ENCODE data around the gene GTF2IRD2.
"Not testable (repeated sequence)": the region's sequence is repeated elsewhere in the genome, so short reads cannot be mapped to it uniquely, and the experiment has no call there.

GTF2IRD2 gene

DNA sequence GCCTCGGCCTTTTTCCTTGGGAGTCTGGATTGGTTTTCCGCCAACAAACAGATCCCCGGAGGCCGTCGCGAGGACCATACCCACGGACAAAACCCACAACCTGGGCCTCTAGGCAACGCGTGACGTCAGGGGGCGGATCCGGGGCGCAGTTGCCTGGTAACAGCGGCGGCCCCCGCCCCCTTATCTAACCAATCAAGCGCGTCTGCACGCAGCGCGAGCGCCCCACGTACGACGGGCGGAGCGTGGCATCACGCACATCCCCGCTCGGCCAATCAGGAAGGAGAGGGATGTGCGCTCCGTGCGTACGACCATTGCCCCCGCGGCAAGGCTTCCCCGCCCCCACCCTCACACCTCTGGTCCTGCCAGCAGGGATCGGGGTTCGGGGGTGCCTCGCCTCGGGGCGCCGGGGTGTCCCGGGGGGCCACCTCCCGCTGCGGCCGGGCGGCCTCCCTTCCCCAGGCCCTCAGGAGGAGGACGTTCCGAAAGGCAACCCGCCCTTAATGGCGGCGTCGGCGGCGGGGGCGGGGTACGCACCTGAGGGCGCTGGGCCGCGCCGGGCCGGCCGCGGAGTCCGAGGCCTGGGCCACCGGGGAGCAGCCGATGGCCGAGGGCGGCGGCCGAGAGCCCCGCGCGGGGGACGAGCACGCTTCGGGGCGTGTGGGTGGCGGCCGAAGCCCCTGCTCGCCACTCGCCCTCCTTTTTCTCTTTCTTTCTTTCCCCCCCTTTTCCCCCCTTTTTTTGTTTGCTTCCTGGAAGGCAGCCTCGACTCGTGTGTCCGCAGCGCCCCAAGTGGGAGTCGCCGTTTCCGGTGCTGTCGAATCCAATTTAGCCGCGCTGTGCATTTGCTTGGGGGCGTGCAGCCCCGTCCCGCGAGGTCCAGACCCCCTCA is at the start of gene GTF2IRD2:
GTF2IRD2 (minus strand) TSS at position 773 of the 889 bp plus-strand sequence. CDS start 15,227 bp downstream, outside the sequence.
- not testable (repeated sequence) for H3K4me3 ChIP-seq (IDR thresholded peaks at IDR 0.05; ENCODE audit: insufficient read depth, low read depth, low read length); H3K9ac ChIP-seq

DNA sequence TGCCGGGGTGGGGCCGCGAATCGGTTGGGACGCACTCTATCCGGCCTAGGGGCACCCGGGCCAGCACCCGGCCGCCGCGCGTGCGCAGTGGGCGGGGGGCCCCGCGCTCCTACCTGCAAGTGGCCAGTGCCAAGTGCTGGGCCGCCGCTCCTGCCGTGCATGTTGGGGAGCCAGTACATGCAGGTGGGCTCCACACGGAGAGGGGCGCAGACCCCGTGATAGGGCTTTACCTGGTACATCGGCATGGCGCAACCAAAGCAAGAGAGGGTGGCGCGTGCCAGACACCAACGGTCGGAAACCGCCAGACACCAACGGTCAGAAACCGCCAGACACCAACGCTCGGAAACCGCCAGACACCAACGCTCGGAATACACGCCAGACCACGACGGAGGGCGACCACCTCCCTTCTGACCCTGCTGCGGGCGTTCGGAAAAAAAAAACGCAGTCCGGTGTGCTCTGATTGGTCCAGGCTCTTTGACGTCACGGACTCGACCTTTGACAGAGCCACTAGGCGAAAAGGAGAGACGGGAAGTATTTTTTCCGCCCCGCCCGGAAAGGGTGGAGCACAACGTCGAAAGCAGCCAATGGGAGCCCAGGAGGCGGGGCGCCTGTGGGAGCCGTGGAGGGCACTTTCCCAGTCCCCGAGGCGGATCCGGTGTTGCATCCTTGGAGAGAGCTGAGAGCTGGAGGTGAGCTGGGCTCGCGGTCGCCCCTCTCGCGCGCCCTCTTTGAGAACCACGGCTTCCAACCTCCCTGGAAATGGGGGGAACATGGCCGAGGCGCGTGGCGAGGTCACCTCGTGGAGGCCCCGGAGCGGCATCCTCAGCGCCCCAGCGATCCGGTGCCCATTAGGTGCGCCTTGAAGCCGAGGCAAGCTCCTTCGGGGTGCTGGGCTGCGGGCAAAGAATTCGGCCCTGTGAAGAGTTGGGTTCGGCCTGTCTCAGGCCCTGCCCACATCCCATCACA is 39.0 kb upstream of the GTF2IRD2 start:
- not testable (repeated sequence) for H3K4me3 ChIP-seq (IDR thresholded peaks at IDR 0.05; ENCODE audit: insufficient read depth, low read depth, low read length); H3K4me1 ChIP-seq (ENCODE audit: low read depth, poor library complexity, severe bottlenecking); H3K36me3 ChIP-seq (ENCODE audit: insufficient read depth); H3K27me3 ChIP-seq (ENCODE audit: insufficient read depth, low read depth); H4K20me1 ChIP-seq (ENCODE audit: insufficient read depth); H3K79me2 ChIP-seq (ENCODE audit: insufficient read depth, low read depth); H2AFZ ChIP-seq (ENCODE audit: low read depth); H3K4me2 ChIP-seq
- H3K27ac ChIP-seq = peak overlapping the region; percentile 72
- H3K9ac ChIP-seq = peak overlapping the region; percentile 65

More for the DNA sequence above, at the start of gene GTF2IRD2:
- H3K4me1 ChIP-seq (ENCODE audit: low read depth, poor library complexity, severe bottlenecking); H4K20me1 ChIP-seq (ENCODE audit: insufficient read depth); H3K79me2 ChIP-seq (ENCODE audit: insufficient read depth, low read depth); H2AFZ ChIP-seq (ENCODE audit: low read depth); H3K27me3 ChIP-seq (ENCODE audit: insufficient read depth, low read depth); H3K27ac ChIP-seq; H3K4me2 ChIP-seq; H3K36me3 ChIP-seq (ENCODE audit: insufficient read depth): not testable (repeated sequence)

DNA sequence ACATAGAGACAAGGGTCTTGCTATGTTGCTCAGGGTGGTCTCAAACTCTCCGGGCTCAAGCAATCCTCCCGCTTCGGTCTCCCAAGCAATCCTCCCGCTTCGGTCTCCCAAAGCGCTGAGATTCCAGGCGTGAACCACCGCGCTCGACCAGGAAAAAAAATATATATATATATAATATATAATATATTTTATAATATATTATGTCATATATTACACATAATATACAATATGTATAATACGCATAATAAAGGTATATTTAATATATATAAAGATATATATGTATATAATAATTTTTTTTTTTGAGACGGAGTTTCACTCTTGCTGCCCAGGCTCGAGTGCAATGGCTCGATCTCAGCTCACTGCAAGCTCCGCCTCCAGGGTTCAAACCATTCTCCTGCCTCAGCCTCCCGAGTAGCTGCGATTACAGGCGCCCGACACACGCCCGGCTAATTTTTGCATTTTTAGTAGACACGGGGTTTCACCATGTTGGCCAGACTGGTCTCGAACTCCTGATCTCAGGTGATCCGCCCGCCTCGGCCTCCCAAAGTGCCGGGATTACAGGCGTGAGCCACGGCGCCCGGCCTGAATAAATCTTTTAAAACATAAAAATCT is 38.2 kb upstream of the GTF2IRD2 start:
- H2AFZ ChIP-seq (ENCODE audit: low read depth); H4K20me1 ChIP-seq (ENCODE audit: insufficient read depth); H3K27me3 ChIP-seq (ENCODE audit: insufficient read depth, low read depth); H3K36me3 ChIP-seq (ENCODE audit: insufficient read depth); H3K4me2 ChIP-seq; H3K4me1 ChIP-seq (ENCODE audit: low read depth, poor library complexity, severe bottlenecking); H3K27ac ChIP-seq; H3K4me3 ChIP-seq (IDR thresholded peaks at IDR 0.05; ENCODE audit: insufficient read depth, low read depth, low read length); H3K79me2 ChIP-seq (ENCODE audit: insufficient read depth, low read depth); H3K9ac ChIP-seq: not testable (repeated sequence)

DNA sequence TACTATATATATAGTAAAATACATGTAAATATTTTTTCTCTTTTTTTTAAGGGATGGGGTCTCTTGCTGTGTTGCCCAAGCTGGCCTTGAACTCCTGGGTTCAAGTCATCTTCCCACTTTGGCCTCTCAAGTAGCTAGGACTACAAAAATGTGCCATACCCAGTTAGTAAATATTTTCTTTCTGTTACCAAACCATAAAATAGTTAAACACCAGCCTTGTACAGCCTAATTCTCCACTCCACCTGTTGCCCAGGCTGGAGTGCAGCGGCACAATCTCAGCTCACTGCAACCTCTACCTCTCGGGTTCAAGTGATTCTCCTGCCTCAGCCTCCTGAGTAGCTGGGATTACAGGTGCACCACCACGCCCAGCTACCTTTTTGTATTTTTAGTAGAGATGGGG is 33.9 kb upstream of the GTF2IRD2 start:
- H3K79me2 ChIP-seq (ENCODE audit: insufficient read depth, low read depth); H3K27ac ChIP-seq; H3K27me3 ChIP-seq (ENCODE audit: insufficient read depth, low read depth); H3K9ac ChIP-seq; H3K4me2 ChIP-seq; H3K4me3 ChIP-seq (IDR thresholded peaks at IDR 0.05; ENCODE audit: insufficient read depth, low read depth, low read length); H3K36me3 ChIP-seq (ENCODE audit: insufficient read depth); H3K4me1 ChIP-seq (ENCODE audit: low read depth, poor library complexity, severe bottlenecking); H4K20me1 ChIP-seq (ENCODE audit: insufficient read depth); H2AFZ ChIP-seq (ENCODE audit: low read depth): not testable (repeated sequence)

DNA sequence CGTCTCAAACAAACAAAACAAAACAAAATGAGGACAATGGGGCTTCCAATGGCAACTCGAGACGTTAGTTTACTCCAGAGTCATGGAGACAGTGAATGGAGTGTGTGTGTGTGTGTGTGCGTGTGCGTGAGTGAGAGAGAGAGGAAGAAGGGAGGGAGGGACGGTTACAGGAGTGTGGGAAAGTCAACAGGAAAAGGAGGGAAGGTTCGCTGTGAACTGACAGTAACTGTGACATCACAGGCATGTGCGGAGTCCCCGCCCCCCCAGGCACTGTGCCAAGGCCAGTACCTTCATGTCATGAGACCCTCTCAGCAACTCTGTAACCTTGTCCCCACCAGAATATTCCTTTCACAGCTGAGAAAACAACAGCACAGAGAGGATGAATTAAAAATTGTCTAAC is 30.7 kb upstream of the GTF2IRD2 start:
- H3K36me3 ChIP-seq (ENCODE audit: insufficient read depth); H3K9ac ChIP-seq; H3K4me3 ChIP-seq (IDR thresholded peaks at IDR 0.05; ENCODE audit: insufficient read depth, low read depth, low read length); H3K27ac ChIP-seq; H3K79me2 ChIP-seq (ENCODE audit: insufficient read depth, low read depth); H3K4me2 ChIP-seq; H2AFZ ChIP-seq (ENCODE audit: low read depth); H3K27me3 ChIP-seq (ENCODE audit: insufficient read depth, low read depth); H3K4me1 ChIP-seq (ENCODE audit: low read depth, poor library complexity, severe bottlenecking); H4K20me1 ChIP-seq (ENCODE audit: insufficient read depth): not testable (repeated sequence)

DNA sequence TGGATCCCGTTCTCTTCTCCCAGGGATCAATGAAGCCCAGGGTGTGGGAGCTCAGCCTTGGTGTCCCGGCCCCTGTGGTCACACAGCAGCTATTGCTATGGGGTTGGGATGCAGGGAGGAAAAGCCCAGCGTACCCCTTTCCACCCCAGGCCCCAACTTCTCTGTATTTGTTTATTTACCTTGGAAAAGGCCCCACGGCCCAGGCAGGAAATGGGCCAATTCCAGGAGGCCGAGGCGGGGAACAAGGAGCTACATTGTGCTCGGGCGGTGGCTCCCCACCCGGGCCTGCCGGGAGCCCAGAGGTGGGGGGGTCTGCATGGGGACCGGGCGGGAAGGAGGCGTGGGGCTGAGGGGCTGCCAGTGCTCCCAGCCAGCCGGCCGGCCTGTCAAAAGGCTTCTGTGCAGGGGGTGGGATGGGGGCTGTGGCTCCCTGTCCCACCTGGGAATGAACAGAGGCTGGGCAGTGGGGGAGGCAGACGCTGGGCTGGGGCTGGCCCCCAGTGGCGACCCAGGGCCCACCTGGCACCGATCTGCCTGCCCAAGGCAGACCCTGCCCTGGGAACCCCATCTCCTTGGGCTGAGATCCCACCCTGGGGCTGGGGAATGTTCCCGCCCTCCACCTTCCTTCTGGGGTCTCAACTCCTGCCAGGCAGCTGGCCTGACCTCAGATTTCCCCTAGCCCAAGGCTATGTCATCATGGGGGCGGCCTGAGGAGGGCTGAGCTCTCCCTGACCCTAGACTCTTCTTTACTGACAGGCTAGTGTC is 23.5 kb upstream of the GTF2IRD2 start:
- not testable (repeated sequence) for H3K4me1 ChIP-seq (ENCODE audit: low read depth, poor library complexity, severe bottlenecking); H2AFZ ChIP-seq (ENCODE audit: low read depth); H3K27ac ChIP-seq; H3K36me3 ChIP-seq (ENCODE audit: insufficient read depth); H3K4me2 ChIP-seq; H3K79me2 ChIP-seq (ENCODE audit: insufficient read depth, low read depth); H3K9ac ChIP-seq; H3K4me3 ChIP-seq (IDR thresholded peaks at IDR 0.05; ENCODE audit: insufficient read depth, low read depth, low read length); H3K27me3 ChIP-seq (ENCODE audit: insufficient read depth, low read depth); H4K20me1 ChIP-seq (ENCODE audit: insufficient read depth)

DNA sequence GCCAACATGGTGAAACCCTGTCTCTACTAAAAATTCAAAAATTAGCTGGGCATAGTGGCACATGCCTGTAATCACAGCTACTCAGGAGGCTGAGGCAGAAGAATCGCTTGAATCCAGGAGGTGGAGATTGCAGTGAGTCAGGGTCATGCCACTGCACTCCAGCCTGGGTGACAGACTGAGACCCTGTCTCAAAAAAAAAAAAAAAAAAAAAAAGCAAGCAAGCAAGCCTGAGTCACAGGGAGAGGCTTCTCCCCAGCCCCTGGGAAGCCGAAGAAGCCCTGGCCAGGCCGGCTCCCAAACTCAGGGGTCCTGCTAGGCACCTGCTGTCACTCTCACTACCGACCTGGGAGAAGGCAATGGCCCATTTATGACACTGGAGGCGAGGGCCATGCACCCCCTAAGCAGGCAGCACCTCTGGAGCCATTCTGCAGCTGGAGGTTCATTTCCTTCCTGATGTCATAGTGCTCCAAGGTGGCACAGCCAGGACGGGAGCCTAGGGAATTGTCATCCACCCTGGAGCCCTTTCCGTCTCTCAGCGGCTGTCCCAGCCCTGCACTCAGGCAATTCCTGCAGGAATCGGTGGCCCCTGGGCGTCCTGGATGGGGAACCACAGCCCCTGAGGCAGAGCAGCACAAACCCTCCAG is 22.8 kb upstream of the GTF2IRD2 start:
- not testable (repeated sequence) for H2AFZ ChIP-seq (ENCODE audit: low read depth); H3K9ac ChIP-seq; H3K27ac ChIP-seq; H3K36me3 ChIP-seq (ENCODE audit: insufficient read depth); H3K79me2 ChIP-seq (ENCODE audit: insufficient read depth, low read depth); H3K4me2 ChIP-seq; H4K20me1 ChIP-seq (ENCODE audit: insufficient read depth); H3K4me1 ChIP-seq (ENCODE audit: low read depth, poor library complexity, severe bottlenecking); H3K27me3 ChIP-seq (ENCODE audit: insufficient read depth, low read depth); H3K4me3 ChIP-seq (IDR thresholded peaks at IDR 0.05; ENCODE audit: insufficient read depth, low read depth, low read length)

DNA sequence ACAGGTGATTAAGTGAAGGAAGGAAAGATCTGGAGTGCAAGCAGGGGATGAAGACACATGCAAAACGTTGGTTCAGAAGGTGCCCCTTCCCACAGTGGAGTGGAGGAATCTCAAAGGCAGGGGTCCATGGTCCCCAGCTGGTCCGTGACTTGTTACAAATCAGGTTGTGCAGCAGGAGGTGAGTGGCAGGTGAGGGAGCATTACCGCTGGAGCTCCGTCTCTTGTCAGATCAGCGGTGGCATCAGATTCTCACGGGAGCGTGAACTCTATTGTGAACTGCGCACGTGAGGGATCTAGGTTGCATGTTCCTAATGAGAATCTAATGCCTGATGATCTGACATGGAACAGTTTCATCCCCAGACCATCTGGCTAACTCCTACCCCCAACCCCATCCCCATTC is 21.1 kb upstream of the GTF2IRD2 start:
- H4K20me1 ChIP-seq (ENCODE audit: insufficient read depth); H3K27me3 ChIP-seq (ENCODE audit: insufficient read depth, low read depth); H3K27ac ChIP-seq; H3K79me2 ChIP-seq (ENCODE audit: insufficient read depth, low read depth); H3K4me1 ChIP-seq (ENCODE audit: low read depth, poor library complexity, severe bottlenecking); H2AFZ ChIP-seq (ENCODE audit: low read depth); H3K4me3 ChIP-seq (IDR thresholded peaks at IDR 0.05; ENCODE audit: insufficient read depth, low read depth, low read length); H3K4me2 ChIP-seq; H3K36me3 ChIP-seq (ENCODE audit: insufficient read depth); H3K9ac ChIP-seq: not testable (repeated sequence)

DNA sequence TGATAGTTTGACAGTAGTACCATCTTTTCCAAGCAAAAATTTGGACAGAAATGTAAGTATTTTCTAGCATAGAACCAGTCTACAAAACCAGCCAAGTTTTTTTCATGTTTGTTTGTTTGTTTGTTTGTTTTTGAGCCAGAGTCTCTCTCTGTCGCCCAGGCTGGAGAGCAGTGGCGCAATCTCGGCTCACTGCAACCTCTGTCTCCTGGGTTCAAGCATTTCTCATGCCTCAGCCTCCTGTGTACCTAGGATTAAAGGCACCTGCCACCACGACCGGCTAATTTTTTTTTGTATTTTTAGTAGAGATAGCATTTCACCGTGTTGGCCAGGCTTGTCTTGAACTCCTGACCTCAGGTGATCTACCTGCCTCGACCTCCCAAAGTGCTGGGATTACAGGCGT is 14.4 kb upstream of the GTF2IRD2 start:
- H3K27me3 ChIP-seq (ENCODE audit: insufficient read depth, low read depth); H3K4me1 ChIP-seq (ENCODE audit: low read depth, poor library complexity, severe bottlenecking); H3K36me3 ChIP-seq (ENCODE audit: insufficient read depth); H3K27ac ChIP-seq; H3K9ac ChIP-seq; H2AFZ ChIP-seq (ENCODE audit: low read depth); H4K20me1 ChIP-seq (ENCODE audit: insufficient read depth); H3K4me2 ChIP-seq; H3K4me3 ChIP-seq (IDR thresholded peaks at IDR 0.05; ENCODE audit: insufficient read depth, low read depth, low read length); H3K79me2 ChIP-seq (ENCODE audit: insufficient read depth, low read depth): not testable (repeated sequence)
